Middle frontal gyrus (tissue), 1 donor: ENCODE data around the gene GH1.
"Not testable (repeated sequence)": the region's sequence is repeated elsewhere in the genome, so short reads cannot be mapped to it uniquely, and the experiment has no call there.

Experiments used
- DNase-seq: peaks from one replicate; pipeline ENCODE4 v3.0.0-alpha.2; 2015; ENCODE audit warnings: low spot score; ENCODE audit errors: extremely low spot score

GH1 gene

GRCh38 chr17:63927464-63928171 lies 9.0 kb upstream of the GH1 start:
- no peak for DNase-seq

- no peak for DNase-seq
Measured at GRCh38 chr17:63926164-63926563, 7.5 kb upstream of the GH1 start.

GRCh38 chr17:63925615-63926014 lies 7.0 kb upstream of the GH1 start:
- DNase-seq = no peak

GRCh38 chr17:63922402-63922801 lies 3.8 kb upstream of the GH1 start:
- not testable (repeated sequence) for DNase-seq

- not testable (repeated sequence) for DNase-seq
Measured at GRCh38 chr17:63920779-63921178, 2.1 kb upstream of the GH1 start.

GRCh38 chr17:63920050-63920449 lies 1.4 kb upstream of the GH1 start:
- not testable (repeated sequence) for DNase-seq

- DNase-seq = peak; percentile 9
Measured at GRCh38 chr17:63919311-63919723, 678 bp upstream of the GH1 start.

- no peak for DNase-seq
Measured at GRCh38 chr17:63918305-63918704, 334 bp downstream of the GH1 start.

GRCh38 chr17:63917646-63918045 lies 993 bp downstream of the GH1 start:
- no peak for DNase-seq

GRCh38 chr17:63917206-63917605 lies 1.4 kb downstream of the GH1 start:
- DNase-seq = not testable (repeated sequence)

- no peak for DNase-seq
Measured at GRCh38 chr17:63916566-63917185, 2.0 kb downstream of the GH1 start.

- DNase-seq = not testable (repeated sequence)
Measured at GRCh38 chr17:63915753-63916152, 2.9 kb downstream of the GH1 start.

GRCh38 chr17:63914471-63914870 lies 4.2 kb downstream of the GH1 start:
- DNase-seq = no peak

- no peak for DNase-seq
Measured at GRCh38 chr17:63911657-63912100, 7.0 kb downstream of the GH1 start.

GRCh38 chr17:63911041-63911635 lies 7.5 kb downstream of the GH1 start, which contains the start of gene CSHL1:
CSHL1 (minus strand) TSS chr17:63911258; CDS start chr17:63911196, 62 bp downstream.
- DNase-seq = no peak

- DNase-seq = no peak
Measured at GRCh38 chr17:63910096-63910495, 8.5 kb downstream of the GH1 start.

GRCh38 chr17:63909586-63909985 lies 9.1 kb downstream of the GH1 start:
- not testable (repeated sequence) for DNase-seq

- not testable (repeated sequence) for DNase-seq
Measured at GRCh38 chr17:63907161-63907778, 11.4 kb downstream of the GH1 start.

- DNase-seq = not testable (repeated sequence)
Measured at GRCh38 chr17:63904796-63905195, 13.8 kb downstream of the GH1 start.

GRCh38 chr17:63903787-63904201 lies 14.8 kb downstream of the GH1 start:
- DNase-seq = not testable (repeated sequence)

GRCh38 chr17:63901971-63902370 lies 16.7 kb downstream of the GH1 start:
- DNase-seq = not testable (repeated sequence)
